A549 (cell line): ENCODE measurements around the gene KLHL30. TPM values are rescaled to one million over a fixed set of nuclear protein-coding genes. Genes with fewer than 3 reads are reported as not detected.
"Not testable (repeated sequence)": the region's sequence is repeated elsewhere in the genome, so short reads cannot be mapped to it uniquely, and the experiment has no call there.

Source experiments
- ATAC-seq, 2 experiments: fragments of 200-7000 bp in 1 of 2; fragments of >200 bp in 1 of 2; cut with Nextera tagmentation in 1 of 2; cut with Tn5 transposase in 1 of 2; 3 replicates each; pipeline versions ENCODE4 v1.8.0 to v1.9.1; 2018 to 2020; ENCODE audit warnings: mild to moderate bottlenecking in 1 of 2, moderate library complexity in 1 of 2
- CTCF ChIA-PET: fragments of 300-600 bp; sonication (Branson Sonifier 250); formaldehyde crosslinking; extraction: SDS; loops from one replicate; lab custom pipeline; 2021; ENCODE audit warnings: antibody characterized with exemption, inconsistent platforms; lab: Yijun Ruan, JAX
- POLR2A ChIA-PET: fragments of 350-600 bp; formaldehyde crosslinking; extraction: SDS; loops from one replicate; lab custom pipeline; 2021; ENCODE audit warnings: antibody characterized with exemption, inconsistent platforms; lab: Yijun Ruan, JAX
- DNase-seq, 2 experiments: peaks; one replicate each; pipeline versions ENCODE4 v3.0.0 to v3.0.0-alpha.2; 2011 to 2016; ENCODE audit warnings: low read depth in 1 of 2, low spot score in 1 of 2
- FAIRE-seq: peaks from 2 replicates; lab custom pipeline; 2011; peaks lifted over from hg19 to GRCh38; lab: Jason Lieb, UNC
- H3K27ac ChIP-seq, 2 experiments: fragments of >200 bp; sonication (Bioruptor Twin); formaldehyde crosslinking; 3 replicates each; pipeline ENCODE4 v1.5.1; 2016 to 2017
- H3K4me1 ChIP-seq: fragments of >200 bp; sonication (Bioruptor Twin); formaldehyde crosslinking; 3 replicates; pipeline ENCODE4 v1.6.1; 2016
- H3K4me2 ChIP-seq: fragments of >200 bp; sonication (Bioruptor Twin); formaldehyde crosslinking; 3 replicates; pipeline ENCODE4 v1.6.1; 2016
- H3K4me3 ChIP-seq: fragments of >200 bp; sonication (Bioruptor Twin); formaldehyde crosslinking; 3 replicates; pipeline ENCODE4 v1.5.1; 2016
- H3K9me3 ChIP-seq: fragments of >200 bp; sonication (Bioruptor Twin); formaldehyde crosslinking; 3 replicates; pipeline ENCODE4 v1.6.1; 2016
- BCL3 ChIP-seq: fragments of >200 bp; sonication (Bioruptor Twin); formaldehyde crosslinking; IDR thresholded peaks from 3 replicates; pipeline ENCODE4 v1.6.1; 2016
- CBX2 ChIP-seq: fragments of 200-600 bp; sonication (generic); IDR thresholded peaks from 2 replicates; pipeline ENCODE4 v1.6.1; 2016; ENCODE audit warnings: low read depth, mild to moderate bottlenecking, borderline replicate concordance
- CEBPB ChIP-seq, 2 experiments: fragments of >200 bp in 1 of 2; sonication (Bioruptor Twin) in 1 of 2; formaldehyde crosslinking in 1 of 2; IDR thresholded peaks; 2 replicates each; pipeline ENCODE4 v1.6.1; 2012 to 2016
- CHD2 ChIP-seq: fragments of 150-350 bp; IDR thresholded peaks from 2 replicates; pipeline ENCODE4 v1.6.1; 2014; ENCODE audit warnings: low read length; ENCODE audit not compliant: partially characterized antibody
- CHD4 ChIP-seq: fragments of 200-600 bp; sonication (generic); IDR thresholded peaks from 2 replicates; pipeline ENCODE4 v1.6.1; 2016; ENCODE audit warnings: antibody characterized with exemption, mild to moderate bottlenecking, borderline replicate concordance
- CTCF ChIP-seq: fragments of >200 bp; sonication (Bioruptor Twin); formaldehyde crosslinking; IDR thresholded peaks from 3 replicates; pipeline ENCODE4 v1.5.1; 2016
- EHMT2 ChIP-seq: fragments of 200-600 bp; sonication (generic); IDR thresholded peaks from 2 replicates; pipeline ENCODE4 v1.6.1; 2016; ENCODE audit warnings: antibody characterized with exemption, low read depth, mild to moderate bottlenecking, moderate library complexity
- FOSL2 ChIP-seq, 2 experiments: fragments of 450-650 bp in 1 of 2; fragments of >200 bp in 1 of 2; sonication (Bioruptor Twin) in 1 of 2; formaldehyde crosslinking; IDR thresholded peaks; 2 replicates each; pipeline versions ENCODE4 v1.5.0 to v1.6.1; 2016 to 2020; ENCODE audit warnings: mild to moderate bottlenecking in 1 of 2, moderate library complexity in 1 of 2
- HDAC2 ChIP-seq: fragments of 200-600 bp; sonication (generic); IDR thresholded peaks from 2 replicates; pipeline ENCODE4 v1.6.1; 2016
- HES2 ChIP-seq: fragments of >200 bp; sonication (Bioruptor Twin); formaldehyde crosslinking; IDR thresholded peaks from 2 replicates; pipeline ENCODE4 v1.6.1; 2016
- JUN ChIP-seq, 2 experiments: fragments of >200 bp; sonication (Bioruptor Twin); formaldehyde crosslinking; IDR thresholded peaks; 2 replicates in 1 of 2; 3 replicates in 1 of 2; pipeline ENCODE4 v1.6.1; 2016 to 2017
- JUNB ChIP-seq: fragments of >200 bp; sonication (Bioruptor Twin); formaldehyde crosslinking; IDR thresholded peaks from 2 replicates; pipeline ENCODE4 v1.6.1; 2016
- KDM1A ChIP-seq: fragments of 200-600 bp; sonication (generic); IDR thresholded peaks from 2 replicates; pipeline ENCODE4 v1.6.1; 2016; ENCODE audit warnings: low read depth, mild to moderate bottlenecking
- NPAS2 ChIP-seq: fragments of 250-450 bp; sonication (Bioruptor Pico); IDR thresholded peaks from 2 replicates; pipeline ENCODE4 v1.8.0; 2022; ENCODE audit warnings: mild to moderate bottlenecking, moderate library complexity, borderline replicate concordance
- RARB ChIP-seq: fragments of 250-450 bp; sonication (Bioruptor Pico); IDR thresholded peaks from 2 replicates; pipeline ENCODE4 v1.8.0; 2021; ENCODE audit warnings: mild to moderate bottlenecking, moderate library complexity
- SMC3 ChIP-seq: fragments of >200 bp; sonication (Bioruptor Twin); formaldehyde crosslinking; IDR thresholded peaks from 3 replicates; pipeline ENCODE4 v1.6.1; 2018; ENCODE audit warnings: inconsistent platforms
- TFCP2L1 ChIP-seq: fragments of 250-450 bp; sonication (Bioruptor Pico); IDR thresholded peaks from 2 replicates; pipeline ENCODE4 v1.5.0; 2021; ENCODE audit warnings: mild to moderate bottlenecking
- TP53 ChIP-seq: fragments of 250-450 bp; sonication (Bioruptor Pico); IDR thresholded peaks from 2 replicates; pipeline ENCODE4 v1.5.0; 2021; ENCODE audit warnings: mild to moderate bottlenecking, moderate library complexity
- WGBS: methylation state at CpG from one replicate; pipeline ENCODE4 v1.1.6; 2017; ENCODE audit errors: missing lambda C conversion rate; 5-methylcytosine and 5-hydroxymethylcytosine counted together
- polyA plus RNA-seq, 4 experiments: library from polyadenylated mRNA; depleted of rRNA in 3 of 4; stranded (reverse); fragments of >200 nt; fragmentation: RNase III in 1 of 4; extraction: RNeasy Plus Mini Kit Qiagen cat#74134 plus additional on column Dnase treatment in 1 of 4; gene quantifications; 2 replicates in 3 of 4; 3 replicates in 1 of 4; pipeline ENCODE4 v1.2.3, GENCODE V29; 2011 to 2017

Gene KLHL30
- polyA plus RNA-seq, 2 of the 4 experiments (the other 2 are of a cell fraction) = 0.04 TPM

- CTCF ChIA-PET = interaction anchor here (0.7 to 1.4 kb wide), 3 partner anchors 10 to 106 kb away, joined by 3 read pairs; no protein-coding TSS in a partner anchor
- POLR2A ChIA-PET = no interaction called here
Observed at GRCh38 chr2:238114331-238114841, 24.1 kb upstream of the KLHL30 start.

GRCh38 chr2:238114851-238115660, 23.4 kb upstream of the KLHL30 start:
- ATAC-seq (0 out of 6 replicates have a peak, but pooled peaks of 1 of the 2 experiments have one; percentile 31), DNase-seq (no peak), FAIRE-seq (no peak)
- H3K4me3 ChIP-seq = no peak overlapping the region
- TF ChIP-seq CTCF (no peak), CEBPB (IDR thresholded peaks at IDR 0.05) (no peak), HDAC2 (no peak), BCL3 (no peak), CHD4 (no peak), CHD2 (no peak), TFCP2L1 (CRISPR knock-in tag) (no peak), RARB (CRISPR knock-in tag) (no peak), CBX2 (no peak), EHMT2 (no peak), NPAS2 (CRISPR knock-in tag) (no peak), JUNB (no peak), SMC3 (no peak), TP53 (no peak)
- WGBS = 61% methylated on average over 23 of the region's 32 CpGs
- H3K27ac ChIP-seq = no peak overlapping the region
- ChIA-PET CTCF (interaction anchor here (0.7 to 1.4 kb wide), 4 partner anchors 9 to 254 kb away, joined by 3 read pairs; no protein-coding TSS in a partner anchor), POLR2A (no interaction called here)
- no peaks in the 10 kb centered on the region for H3K4me1 ChIP-seq
- no peak overlapping the region for H3K4me2 ChIP-seq
- H3K9me3 ChIP-seq = peaks cover 20% of the 10 kb centered on the region

More at GRCh38 chr2:238114331-238114841, 24.1 kb upstream of the KLHL30 start:
- Histone ChIP-seq H3K4me3 (no peak overlapping the region), H3K27ac (no peak overlapping the region), H3K9me3 (peaks cover 20% of the 10 kb centered on the region), H3K4me2 (no peak overlapping the region), H3K4me1 (no peaks in the 10 kb centered on the region)
- WGBS = 79% methylated on average over 16 of the region's 16 CpGs
- DNase-seq = no peak
- ATAC-seq = no peak
- TF ChIP-seq JUN (IDR thresholded peaks at IDR 0.05) (no peak), HES2 (no peak), KDM1A (no peak), FOSL2 (IDR thresholded peaks at IDR 0.05) (no peak), FOSL2 (CRISPR knock-in tag; IDR thresholded peaks at IDR 0.05) (no peak)
- FAIRE-seq = no peak

GRCh38 chr2:238115709-238116108, 22.8 kb upstream of the KLHL30 start:
- H3K4me1 ChIP-seq, H3K4me3 ChIP-seq, FAIRE-seq, DNase-seq, POLR2A ChIA-PET, H3K4me2 ChIP-seq, H3K27ac ChIP-seq, ATAC-seq: not testable (repeated sequence)
- CTCF ChIA-PET = interaction anchor here (0.9 to 1.2 kb wide), 2 partner anchors 45 to 255 kb away, joined by 3 read pairs; no protein-coding TSS in a partner anchor
- 75% methylated on average over 11 of the region's 12 CpGs for WGBS
- peaks cover 20% of the 10 kb centered on the region for H3K9me3 ChIP-seq
